HG03108 (cell line): Measurements from ENCODE around the gene FMO5.
"Not testable (repeated sequence)": the region's sequence is repeated elsewhere in the genome, so short reads cannot be mapped to it uniquely, and the experiment has no call there.

Source experiments
- ATAC-seq: cut with Tn5 transposase; IDR thresholded peaks from one replicate; pipeline ENCODE4 v1.9.1; 2021; ENCODE audit warnings: moderate library complexity; ENCODE audit not compliant: unreplicated experiment

Gene FMO5

GRCh38 chr1:147209825-147210821, 15.0 kb downstream of the FMO5 start:
- ATAC-seq = no peak

DNA sequence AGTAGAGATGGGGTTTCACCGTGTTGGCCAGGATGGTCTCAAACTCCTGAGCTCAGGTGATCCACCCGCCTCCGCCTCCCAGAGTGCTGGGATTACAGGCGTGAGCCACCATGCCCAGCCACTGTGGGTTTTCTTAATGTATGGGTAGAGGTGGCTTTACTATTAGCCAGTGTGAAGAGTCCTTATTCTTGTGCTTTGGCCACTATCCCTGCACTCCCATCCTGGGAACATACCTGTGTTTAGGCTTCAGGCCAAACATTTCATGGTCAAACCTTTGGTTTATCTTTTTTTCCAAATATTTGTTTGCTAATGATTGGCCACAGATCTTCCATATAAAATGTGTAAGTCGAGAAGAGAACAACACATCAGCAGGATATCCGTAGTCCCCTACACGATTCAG, 16.5 kb downstream of the FMO5 start:
- no peak for ATAC-seq

- ATAC-seq = no peak
Observed at GRCh38 chr1:147207192-147207591, 17.9 kb downstream of the FMO5 start.

- ATAC-seq = no peak
Observed at GRCh38 chr1:147204080-147204479, 21.1 kb downstream of the FMO5 start.

GRCh38 chr1:147202576-147202975, 22.6 kb downstream of the FMO5 start:
- no peak for ATAC-seq

- no peak for ATAC-seq
Observed at GRCh38 chr1:147201786-147202185, 23.4 kb downstream of the FMO5 start.

- no peak for ATAC-seq
Observed at GRCh38 chr1:147201276-147201675, 23.9 kb downstream of the FMO5 start.

- not testable (repeated sequence) for ATAC-seq
Observed at GRCh38 chr1:147197324-147197723, 27.8 kb downstream of the FMO5 start.

- no peak for ATAC-seq
Observed at GRCh38 chr1:147189514-147189913, 35.6 kb downstream of the FMO5 start.

GRCh38 chr1:147185432-147185831, 39.7 kb downstream of the FMO5 start:
- no peak for ATAC-seq

DNA sequence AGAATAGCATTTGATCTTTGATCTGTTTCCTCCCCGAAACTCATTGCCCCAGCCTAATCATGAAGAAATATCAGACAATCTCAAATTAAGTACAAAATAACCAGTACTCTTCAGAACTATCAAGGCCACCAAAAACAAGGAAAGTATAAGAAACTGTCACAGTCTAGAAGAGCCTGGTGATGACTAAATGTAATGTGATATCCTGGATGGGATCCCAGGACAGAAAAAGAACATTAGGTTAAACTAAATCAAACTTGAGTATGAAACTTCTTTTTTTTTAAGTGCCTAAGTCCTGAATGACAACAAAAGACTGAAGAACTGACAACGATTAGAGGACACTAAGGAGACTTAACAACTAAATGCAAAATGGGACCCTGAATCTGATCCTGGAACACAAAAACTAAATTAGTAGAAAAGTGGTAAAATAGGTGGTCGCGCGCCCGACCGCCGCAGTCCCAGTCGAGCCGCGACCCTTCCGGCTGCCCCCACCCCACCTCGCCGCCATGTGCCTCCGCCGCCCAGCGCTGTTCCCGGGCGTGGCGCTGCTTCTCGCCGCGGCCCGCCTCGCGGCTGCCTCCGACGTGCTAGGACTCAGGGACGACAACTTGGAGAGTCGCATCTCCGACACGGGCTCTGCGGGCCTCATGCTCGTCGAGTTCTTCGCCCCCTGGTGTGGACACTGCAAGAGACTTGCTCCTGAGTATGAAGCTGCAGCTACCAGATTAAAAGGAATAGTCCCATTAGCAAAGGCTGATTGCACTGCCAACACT, 47.3 kb downstream of the FMO5 start:
- ATAC-seq = no peak

GRCh38 chr1:147172168-147173016, 52.7 kb downstream of the FMO5 start, which contains the start of gene PRKAB2:
PRKAB2 (minus strand) TSS chr1:147172470; CDS start chr1:147172144, 326 bp downstream.
- ATAC-seq = peak; percentile 81

GRCh38 chr1:147171399-147172167, 53.6 kb downstream of the FMO5 start:
- ATAC-seq = no peak

DNA sequence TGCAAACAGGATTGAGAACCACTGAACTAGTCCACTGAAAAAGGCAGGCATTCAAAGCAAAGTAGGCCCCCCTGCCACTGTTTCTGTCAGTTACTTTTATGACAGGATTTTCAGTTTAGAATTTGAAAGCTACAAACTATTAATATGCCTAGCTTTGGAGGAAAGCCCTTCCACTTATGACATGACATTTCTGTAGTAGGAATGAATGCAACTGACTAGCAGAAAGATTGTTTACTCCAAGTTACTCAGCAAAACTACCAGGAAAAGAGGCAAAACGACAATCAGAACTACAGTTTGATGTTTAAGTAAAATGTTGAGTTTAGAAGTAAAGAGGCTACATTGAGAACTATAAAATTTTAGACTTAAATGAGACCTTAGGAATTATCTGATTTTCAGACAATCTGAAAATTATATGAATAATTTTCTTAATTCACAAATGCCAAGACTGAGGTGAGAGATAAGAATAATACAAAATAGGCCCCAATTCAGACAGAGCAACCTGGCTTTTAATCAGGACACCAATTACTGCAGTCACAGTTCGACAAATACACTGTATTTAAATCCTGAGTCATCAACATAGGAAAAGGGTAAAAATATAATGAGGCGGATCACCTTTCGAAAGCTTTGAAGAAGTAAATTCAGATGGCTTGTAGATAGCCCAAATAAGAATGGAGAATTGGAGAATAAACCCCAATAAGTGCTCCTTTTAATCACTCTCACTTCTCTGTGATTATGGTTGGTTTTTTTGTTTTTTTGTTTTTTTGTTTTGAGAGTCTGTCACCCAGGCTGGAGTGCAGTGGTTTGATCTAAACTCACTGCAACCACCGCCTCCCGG, 55.1 kb downstream of the FMO5 start:
- no peak for ATAC-seq

DNA sequence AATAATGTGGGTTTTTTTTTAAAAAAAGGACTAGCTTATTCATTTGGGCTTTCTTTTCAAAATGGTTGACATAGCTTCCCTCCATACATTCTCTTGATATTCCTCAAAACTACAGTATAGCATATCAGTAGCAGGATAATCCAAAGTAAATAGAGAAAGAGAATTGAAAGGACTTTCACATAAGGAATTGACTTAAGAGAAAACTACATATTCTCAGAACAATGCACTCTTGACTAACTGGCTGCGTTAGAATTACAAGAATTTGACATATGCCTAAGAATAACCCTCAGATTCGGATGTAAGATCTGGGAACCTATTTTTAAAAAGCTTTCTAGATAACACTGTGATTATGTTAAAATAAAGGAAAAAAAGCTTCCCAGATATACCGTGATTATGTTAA, 56.0 kb downstream of the FMO5 start:
- no peak for ATAC-seq

DNA sequence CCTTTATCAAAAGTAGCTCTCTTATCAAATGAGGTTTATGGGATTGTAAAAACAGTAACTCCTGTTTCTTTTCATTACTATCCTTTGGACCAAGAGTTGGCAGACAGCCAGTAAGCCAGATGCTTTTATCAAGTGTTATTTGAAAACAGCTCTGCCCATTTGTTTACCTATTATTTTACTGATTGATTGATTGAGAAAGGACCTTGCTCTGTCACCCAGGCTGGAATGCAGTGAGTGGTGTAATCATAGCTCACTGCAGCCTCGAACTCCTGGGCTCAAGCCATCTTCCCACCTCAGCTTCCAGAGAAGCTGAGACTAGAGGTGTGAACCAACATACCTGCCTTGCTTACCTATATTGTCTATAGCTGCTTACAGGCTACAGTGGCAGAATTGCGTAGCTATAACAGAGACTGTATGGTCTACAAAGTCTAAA, 56.5 kb downstream of the FMO5 start:
- ATAC-seq = no peak

DNA sequence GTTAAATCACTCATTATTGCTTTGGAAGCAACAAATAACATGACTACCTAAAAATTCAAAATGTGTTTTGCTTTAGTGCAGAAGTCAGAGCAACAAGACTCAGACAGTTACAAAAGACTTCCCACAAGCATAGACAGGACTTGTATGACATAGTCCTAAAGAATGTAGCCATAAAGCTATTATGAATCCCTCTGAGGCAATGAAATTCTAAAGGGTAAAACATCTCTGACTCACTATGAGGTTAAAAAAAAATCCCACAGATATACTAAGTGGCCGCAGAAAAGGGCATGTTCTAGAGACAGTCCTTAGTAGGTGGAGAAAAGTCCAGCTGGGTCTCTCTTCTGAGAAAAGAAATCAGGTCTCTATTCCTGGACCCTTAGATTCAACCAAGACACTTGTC, 57.8 kb downstream of the FMO5 start:
- no peak for ATAC-seq

DNA sequence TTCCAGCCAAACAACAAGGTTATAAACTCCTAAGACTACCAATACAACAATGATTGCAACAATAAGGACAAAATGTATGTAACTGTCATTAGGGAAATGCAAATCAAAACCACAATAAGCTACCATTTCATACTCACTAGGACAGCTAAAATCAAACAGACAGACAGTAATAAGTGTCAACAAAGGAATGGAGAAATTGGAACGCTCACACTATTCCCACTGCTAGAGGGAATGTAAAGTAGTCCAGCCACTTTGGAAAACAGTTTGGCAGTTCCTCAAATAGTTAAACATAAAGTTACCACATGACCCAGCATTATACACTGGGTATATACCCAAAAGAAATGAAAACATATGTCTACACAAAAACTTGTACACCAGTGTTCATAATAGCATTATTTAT, 62.1 kb downstream of the FMO5 start:
- ATAC-seq = no peak

DNA sequence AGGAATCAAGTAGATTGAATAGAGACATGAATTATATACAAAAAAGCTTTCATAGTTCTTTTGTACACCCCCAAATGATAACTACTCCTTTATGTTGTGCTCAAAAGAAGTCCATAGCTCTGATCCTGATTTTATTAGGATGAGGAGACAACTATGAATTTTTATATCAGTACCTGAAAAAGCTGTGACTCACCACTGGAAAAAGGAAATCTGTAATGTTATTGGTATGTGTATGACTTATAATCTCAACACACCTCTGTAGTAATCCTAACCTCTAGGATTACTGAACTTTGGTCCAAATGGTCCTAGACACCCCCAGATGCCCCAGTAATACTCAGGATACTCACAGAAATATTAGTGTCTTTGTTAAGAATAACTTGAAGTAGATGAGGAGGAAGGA, 63.0 kb downstream of the FMO5 start:
- no peak for ATAC-seq
